HG02763 (cell line): ENCODE measurements around the gene FGD4.

Experiments used
- ATAC-seq: cut with Tn5 transposase; IDR thresholded peaks from one replicate; pipeline ENCODE4 v1.9.1; 2021; ENCODE audit warnings: mild to moderate bottlenecking, moderate library complexity; ENCODE audit not compliant: unreplicated experiment

Gene FGD4

DNA sequence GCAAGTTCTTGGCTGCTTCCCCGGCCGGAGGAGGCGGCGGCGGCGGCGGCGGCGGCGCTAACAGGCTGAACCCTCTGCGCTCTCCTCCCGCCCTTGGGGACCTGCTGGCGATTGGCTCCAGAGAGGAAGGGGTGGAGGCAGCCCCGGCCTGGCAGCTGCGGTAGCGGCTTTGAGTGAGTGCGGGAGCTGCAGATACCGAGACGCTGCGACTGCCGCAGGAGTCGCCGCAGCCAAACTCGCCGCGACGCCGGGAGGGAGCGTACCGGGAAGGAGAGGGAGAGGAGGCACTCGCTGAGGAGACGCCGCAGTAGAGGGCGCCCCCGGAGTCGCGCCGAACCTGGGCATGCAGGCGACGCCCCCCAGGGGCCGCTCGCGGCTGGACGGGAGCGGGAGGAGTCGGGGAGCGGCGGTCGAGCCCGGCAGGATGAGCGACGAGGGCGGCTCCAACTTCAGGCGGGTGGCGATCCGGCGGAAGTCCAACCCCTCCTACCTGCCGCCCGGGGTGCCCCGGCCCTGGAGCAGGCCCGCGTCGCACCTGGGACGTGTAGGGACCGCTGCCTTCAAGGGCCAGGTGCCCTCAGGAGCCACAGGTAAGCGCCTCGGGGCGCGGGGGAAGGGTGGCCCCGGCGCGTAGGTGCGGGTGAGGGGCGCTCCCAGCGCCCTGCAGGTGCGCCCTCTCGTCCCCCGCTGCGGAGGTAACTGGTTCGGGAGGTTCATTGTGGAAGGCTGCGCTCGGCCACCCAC is at the start of gene FGD4:
Gene FGD4, plus strand, starts transcription at position 189 of the 744 bp plus-strand sequence.
- peak; percentile 82 for ATAC-seq

DNA sequence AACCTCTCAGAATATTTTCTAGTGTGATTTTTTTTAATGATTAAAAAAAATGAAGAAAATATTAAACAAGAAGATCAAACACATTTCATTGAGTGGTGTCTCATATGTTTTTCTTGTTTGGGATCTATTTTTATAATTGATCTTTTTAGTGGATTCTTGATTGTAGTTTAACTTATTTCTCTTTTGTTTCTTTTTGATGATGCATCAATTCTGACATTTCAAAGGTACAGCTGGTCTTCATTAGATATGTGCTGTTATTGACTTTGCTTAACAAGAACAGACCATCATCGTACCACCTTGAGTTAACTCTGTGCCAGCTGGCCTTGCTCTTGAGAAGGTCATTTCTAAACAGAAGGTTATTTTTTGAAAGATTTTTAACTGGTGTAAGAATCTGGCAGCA is 45.8 kb upstream of the FGD4 start:
- no peak for ATAC-seq

DNA sequence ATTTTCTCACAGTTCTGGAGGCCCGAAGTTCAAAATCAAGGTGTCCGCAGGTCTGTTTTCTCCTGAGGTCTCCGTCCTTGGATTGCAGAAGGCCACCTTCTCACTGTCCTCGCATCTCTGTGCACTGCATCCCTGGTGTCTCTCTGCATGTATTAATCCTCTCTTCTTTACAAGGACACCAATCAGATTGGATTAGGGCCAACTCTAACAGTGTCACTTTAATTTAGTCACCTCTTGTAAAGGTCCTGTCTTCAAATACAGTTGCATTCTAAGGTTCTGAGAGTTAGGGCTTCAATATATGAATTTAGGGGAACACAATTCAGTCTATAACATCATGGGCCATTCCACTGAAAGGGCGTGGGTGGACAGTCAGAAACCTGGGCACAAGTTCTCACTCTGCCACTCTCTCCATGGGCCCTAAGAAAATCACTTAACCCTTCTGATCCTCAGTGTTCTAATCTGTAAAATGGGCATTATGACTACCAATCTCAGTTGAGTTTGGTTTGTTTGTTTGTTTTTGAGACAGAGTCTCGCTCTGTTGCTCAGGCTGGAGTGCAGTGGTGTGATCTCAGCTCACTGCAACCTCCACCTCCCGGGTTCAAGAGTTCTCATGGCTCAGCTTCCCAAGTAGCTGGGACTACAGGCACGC is 41.6 kb upstream of the FGD4 start:
- ATAC-seq: no peak

DNA sequence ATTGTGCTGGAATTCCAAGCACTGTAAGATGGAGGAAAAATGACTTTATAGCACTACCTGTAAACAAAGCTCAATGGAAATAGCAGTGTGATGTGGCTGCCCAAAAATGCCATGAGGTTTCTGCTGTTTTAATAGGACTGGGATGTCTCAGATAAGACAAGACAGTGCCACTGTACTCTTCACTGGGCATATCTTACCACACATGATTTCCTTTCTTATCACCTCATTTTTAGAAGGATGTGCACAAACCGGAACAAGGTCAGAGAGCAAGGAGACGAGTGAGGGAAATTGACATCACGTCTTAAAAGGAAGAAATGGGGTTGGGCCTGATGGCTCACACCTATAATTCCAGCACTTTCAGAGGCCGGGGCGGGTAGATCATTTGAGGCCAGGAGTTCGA is 38.4 kb upstream of the FGD4 start:
- no peak for ATAC-seq

DNA sequence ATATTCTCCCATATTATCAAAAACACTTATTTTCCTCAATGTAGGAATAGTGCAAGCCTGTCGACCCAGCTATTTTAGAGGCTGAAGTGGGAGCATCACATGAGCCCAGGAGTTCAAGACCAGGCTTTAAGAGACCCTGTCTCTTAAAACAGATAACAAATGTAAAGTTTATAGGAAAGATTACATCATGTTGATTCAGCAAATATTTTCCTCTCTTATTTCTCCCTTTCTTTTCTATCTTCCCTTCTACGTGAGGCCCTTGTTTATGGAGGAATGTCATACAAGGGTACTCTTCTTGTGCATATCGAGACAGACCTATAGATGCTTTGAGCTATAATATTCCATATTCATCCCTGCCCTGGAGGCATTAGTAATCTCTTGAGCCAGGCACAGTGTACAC is 36.5 kb upstream of the FGD4 start:
- no peak for ATAC-seq

DNA sequence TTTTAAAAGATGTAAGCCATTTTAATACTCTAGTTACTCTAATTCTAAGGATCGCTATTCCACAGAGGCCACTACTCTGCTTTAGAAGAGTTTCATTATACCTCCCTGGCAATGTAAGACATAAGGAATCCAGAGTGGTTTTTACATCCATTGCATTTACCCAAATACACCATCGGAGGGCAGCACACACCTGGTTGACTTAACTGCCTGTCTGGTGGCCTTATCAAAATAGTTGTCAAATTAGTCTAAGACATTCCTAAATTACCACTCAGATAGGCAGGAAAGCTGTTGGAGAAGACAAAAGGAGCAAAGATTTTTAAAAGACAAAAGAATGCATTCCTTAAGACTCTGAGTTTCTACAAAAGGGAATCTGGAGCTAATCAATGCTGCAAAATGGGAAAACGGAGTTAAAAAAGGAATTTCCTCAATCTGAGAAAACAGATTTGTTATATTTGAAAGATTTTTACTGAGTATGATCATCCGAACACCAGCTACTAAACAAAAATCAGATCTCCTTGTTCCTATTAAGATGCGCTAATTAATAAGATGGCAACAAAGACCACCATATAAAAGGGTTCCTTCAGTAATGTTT is 33.8 kb upstream of the FGD4 start:
- ATAC-seq: no peak

DNA sequence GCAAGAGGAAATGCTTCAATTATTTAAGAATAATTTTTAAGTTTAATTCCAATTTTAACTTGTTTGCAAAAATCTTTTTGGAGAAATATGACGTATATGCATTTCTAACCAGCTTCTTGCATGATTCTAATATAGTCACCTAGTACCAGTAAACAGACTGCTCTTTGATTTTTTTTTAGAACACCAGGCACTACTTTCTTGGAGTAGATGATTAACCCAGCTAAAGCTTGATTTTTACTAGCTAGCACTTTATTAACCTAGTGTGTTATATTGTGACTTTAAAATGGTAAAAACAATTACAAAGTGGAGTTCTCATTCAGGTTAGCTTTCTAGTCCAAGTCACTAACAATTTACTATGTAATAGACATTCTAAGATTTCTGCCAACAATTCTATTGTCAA is 32.6 kb upstream of the FGD4 start:
- no peak for ATAC-seq

DNA sequence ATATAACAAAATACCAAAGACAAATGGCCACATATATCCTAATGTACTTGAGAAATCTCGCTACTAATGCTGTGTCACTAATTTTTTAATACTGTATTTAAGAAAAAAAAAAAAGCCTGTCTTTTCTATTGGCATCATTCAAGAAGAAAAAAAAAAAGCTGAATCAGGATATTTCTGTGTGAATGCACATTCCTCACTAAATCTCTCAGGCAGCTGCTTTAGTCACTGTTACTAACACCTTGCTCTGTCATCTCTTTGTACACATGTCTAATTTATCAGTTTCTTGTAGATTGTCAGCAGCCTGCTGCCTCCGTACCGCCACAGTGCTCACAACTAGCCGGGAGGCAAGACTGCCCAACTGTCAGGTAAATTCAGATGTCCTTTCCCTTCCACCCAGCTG is 32.0 kb upstream of the FGD4 start:
- no peak for ATAC-seq

DNA sequence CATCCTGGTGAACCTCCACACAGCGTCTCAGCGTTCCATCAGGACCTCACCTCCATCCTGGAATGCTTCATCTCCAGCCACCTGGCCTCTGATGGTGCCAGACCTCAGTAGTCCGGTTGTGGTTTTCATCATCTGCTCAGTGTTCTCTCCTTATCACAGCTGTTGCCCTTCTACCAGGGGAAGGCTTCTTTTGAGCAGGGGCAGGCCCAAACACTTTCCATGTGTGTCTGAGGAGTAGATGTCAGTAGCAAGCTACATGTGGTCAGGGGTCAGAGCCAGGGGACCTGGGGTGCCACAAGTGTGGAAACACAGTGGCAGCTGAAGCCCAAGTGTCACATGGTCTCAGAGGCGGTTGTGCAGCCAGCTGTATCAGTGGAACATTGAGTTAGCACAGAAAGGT is 30.2 kb upstream of the FGD4 start:
- ATAC-seq: no peak

DNA sequence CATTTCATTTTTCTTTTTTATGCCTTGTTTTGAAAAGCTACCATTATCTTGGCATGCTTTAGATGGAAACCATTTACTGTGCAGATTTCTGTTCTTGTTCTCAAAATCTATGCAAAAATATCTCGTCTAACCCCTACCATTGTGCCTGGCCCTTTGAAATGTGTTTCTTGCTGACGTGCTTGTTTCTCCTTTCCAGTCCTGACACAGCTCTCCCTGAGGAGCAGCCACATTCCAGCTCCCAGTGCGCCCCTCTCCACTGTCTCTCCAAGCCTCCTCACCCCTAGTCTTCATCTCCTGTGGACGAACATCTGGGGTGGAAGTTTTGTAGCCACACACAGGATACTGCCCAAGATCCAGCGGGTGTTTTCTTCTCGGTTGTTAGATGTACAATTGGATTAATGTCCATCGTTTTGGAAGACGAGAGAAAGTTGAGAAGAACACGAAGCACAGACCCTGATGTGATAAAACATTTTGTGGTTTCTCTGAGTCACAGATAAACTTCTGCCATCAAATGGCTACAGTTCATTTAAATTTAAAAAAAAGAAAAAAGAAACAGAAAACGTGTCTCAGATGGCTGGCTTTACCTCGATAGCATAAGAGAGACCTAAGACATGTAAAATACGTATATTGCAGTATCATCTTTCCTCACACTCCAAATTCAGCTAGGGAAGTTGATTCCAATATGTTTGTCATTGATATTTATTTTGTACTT is 21.9 kb upstream of the FGD4 start:
- ATAC-seq: no peak

DNA sequence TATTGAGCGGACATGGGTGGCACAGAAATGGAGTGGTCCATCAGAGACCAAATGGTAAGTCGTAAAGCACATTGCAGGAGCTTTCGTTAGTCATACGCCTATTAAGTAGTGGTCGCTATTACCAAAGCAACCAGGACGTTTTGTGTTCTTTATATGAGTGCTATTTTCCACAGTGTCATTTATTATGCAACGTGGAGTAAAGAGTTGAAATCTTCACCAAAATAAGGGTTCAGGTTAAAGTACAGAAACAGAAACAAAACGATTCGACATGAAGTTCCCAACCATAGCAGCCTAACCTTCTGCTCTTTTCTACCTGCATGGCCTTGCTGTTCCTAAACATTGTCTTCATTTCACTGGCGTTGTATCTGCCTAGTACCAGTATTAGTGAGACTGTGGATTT is 20.1 kb upstream of the FGD4 start:
- no peak for ATAC-seq

DNA sequence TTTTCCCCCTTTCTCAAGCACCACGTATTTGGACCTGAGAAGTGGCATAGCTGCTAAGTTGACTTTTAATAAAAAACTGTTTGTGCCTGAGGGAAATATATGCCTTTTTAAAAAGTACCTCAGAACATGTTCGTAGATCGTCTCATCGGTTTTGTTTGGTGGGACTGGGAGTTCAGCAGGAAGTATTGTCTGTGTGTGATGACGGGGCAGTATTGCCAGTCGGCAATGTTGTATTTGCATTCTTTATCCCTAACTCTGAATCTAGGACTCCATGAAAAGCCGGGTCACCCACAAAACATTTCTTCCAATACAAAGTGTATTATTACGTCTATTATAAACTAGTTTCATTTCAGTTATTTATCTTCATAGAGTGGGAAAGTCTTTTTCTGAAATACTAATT is 19.7 kb upstream of the FGD4 start:
- no peak for ATAC-seq

DNA sequence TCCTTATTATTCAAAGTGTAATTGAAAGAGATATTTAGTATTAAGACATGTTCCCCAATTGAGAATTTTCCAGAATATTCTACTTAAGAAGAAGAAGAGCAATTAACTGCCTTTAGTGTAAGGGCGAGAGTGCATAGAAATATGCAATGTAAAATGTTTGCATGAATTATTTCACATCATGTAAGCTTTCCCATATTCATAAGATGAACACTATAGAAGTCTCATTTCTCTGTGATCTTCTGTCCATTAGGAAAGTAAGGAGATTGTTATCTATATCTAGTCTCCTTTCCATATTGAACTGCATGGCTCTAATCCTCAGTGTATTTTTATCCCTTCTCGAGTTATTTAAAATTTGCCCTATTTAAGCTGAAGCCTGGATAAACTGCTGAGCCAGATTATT is 17.1 kb upstream of the FGD4 start:
- no peak for ATAC-seq

DNA sequence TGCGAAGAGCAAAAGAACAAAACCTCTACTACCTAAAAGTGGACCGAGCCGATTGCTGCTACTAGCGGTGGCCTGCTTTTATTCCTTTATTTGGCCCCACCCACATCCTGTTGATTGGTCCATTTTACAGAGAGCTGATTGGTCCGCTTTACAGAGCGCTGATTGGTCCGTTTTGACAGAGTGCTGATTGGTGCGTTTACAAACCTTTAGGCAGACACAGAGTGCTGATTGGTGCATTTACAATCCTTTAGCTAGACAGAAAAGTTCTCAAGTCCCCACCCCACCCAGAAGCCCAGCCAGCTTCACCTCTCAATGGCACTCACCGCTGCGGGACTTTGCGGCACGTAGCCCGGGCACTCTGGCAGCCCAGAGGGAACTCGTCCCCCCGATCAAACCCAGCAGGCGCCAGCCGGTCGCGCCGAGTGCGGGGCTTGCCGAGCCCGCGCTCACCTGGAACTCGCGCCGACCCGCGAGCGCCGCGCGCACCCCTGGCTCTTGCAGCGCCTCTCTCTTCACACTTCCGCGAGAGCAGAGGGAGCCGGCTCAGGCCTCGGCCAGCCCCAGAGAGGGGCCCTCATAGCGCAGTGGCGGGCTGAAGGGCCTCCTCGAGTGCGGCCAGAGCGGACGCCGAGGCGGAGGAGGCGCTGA is 8.7 kb upstream of the FGD4 start:
- no peak for ATAC-seq

DNA sequence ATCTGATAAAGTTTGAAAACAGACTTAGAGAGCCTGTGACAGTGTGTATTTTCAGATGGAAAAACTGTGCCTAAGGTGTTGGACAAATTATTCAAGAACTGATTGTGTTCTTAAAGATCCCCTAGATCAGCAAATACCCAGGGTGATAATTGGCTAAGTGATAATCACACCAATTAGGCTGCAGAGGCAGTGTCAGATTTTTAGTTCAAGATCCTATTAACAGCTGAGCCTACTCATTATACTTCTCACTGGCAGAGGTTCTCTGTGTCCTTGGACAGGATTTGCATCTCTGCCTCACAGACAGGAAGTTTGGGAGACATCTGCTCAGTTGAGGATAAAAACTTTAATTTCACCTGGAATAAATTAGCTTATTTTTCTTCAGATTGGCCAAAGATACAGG is 4.3 kb upstream of the FGD4 start:
- ATAC-seq: no peak

DNA sequence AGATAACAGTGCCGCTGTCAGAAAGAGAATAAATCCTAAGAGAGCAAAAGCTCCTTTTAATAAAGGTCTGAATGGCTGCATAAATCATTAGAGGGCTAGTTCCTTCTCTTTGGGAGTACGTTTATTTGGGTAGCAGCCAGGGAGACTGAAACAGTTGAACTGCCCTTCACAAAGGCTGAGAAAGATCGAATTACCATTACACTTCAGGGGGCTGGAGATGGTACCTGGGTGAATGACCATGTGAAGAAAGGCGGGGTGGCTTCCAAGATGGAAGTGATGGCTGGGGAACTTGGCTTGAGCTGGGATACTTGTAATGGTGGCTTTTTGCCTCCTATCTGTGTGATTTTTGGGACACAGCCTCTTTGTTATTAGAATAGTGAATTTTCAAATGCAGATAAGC is 1.7 kb upstream of the FGD4 start:
- no peak for ATAC-seq

DNA sequence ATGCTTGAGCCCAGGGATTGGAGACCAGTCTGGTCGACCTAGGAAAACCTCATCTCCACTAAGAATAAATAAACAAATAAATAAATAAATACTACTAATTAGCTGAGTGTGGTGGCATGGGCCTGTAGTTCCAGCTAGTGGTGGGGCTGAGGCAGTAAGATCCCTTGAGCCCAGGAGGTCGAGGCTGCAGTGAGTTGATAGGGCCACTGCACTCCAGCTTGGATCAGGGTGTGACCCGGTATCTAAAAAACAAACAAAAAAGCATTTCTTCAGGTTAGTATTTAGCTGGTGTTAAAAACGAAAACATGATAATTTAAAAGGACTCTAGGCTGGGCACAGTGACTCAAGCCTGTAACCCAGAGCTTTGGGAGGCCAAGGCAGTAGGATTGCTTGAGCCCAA is 1.2 kb upstream of the FGD4 start:
- ATAC-seq: no peak

DNA sequence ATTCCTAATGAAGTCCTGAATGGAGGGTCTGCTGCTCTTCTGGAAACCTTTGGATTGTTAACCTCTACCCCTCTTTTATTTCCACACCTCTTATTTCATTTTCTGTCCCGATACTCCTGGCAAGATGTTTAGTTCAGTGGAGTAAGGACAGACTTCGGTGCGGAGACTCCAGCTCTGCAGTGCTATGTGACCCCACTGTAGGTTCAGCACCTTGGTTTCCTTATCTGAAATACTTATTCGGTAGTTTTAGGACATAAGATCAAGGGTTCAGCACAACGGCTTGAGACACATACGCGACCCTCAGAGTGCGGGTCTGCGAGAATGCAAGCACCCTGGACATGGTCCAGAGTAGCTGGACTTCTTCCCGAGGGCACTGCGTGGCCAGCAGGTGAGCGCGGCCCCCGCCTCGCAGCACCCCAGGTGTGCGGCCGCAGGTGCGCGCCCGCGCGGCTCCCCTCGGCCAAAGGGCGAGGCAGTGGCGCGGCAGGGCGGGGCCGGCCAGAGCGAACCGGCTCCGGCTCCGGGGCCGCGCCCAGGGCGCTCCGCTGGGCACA is 465 bp upstream of the FGD4 start:
- ATAC-seq: no peak

DNA sequence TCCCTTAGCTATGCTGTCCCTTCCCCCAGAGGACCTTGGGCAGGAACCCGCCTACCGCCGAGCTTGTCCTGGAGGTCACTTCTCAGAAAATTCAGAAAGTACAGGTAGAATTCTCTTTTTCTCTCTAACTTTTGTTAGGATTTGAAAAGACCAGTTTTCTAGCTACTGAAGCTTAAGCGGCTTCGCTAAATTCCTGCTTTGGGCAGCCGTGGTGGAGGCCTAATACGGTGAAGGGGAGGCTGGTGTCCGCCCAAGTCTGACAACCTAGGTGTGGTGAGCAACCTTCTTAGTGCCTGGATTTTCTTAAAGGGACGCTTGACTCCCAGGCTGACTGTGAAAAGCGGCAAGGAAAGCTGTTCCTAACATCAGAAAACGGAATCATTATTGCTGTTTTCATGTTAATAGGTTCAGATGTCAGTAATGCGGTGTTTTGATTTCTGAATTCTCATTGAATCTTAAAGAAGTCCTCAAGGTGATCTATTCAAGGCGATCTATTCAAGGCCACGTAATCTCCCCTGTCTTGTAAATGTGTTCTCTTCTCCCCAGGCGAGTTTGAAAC is 835 bp downstream of the FGD4 start:
- ATAC-seq: no peak

DNA sequence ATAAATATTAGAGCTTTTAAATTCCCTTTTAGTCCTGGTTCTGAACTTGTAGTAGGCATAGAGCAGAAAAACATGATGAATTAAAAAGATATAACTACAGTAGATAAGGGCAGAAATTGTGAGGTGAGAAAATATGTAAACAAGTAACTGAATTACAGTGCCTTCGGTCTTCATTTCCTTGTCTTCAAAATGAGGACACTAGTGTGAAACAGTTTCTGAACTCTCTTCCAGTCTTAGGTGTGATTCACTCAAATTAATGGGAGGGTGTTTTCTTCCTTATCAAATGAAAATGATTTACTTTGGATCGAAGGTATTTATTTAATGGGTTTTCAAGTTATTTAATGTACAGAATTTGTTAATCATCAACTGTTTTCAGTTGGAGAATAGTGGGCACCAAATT is 1.5 kb downstream of the FGD4 start:
- ATAC-seq: no peak

DNA sequence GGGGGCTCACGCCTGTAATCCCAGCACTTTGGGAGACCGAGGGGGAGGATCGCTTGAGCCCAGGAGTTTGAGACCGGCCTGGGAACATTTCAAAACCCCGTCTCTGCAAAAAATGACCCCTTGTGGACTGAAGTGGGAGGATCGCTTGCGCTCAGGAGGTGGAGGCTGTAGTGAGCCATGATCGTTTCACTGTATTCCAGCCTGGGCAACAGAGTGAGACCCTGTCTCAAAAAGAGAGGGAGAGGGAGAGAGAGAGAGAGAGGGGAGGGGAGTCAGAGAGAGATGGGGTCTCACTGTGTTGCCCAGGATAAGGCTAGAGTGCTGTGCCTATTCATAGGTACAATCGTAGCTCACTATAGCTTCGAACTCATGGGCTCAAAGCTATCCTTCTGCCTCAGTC is 2.8 kb downstream of the FGD4 start:
- no peak for ATAC-seq
